GM12878 (cell line): Measurements from ENCODE around the gene CBFB. TPM values are rescaled to one million over a fixed set of nuclear protein-coding genes. Genes with fewer than 3 reads are reported as not detected.

Experiments
- ATAC-seq: fragments of 200-7000 bp; cut with Tn5 transposase; 3 replicates; pipeline ENCODE4 v1.9.1; 2020; ENCODE audit warnings: mild to moderate bottlenecking, moderate library complexity
- BruUV-seq: library from RNA; stranded (reverse); fragments of 400-500 nt; replicated peaks from 2 replicates; lab custom pipeline; 2021; lab: Mats Ljungman, UMichigan
- CTCF ChIA-PET: fragments of 300-600 bp; sonication (Branson Sonifier 250); formaldehyde crosslinking; extraction: SDS; loops from one replicate; lab custom pipeline; 2021; ENCODE audit warnings: inconsistent platforms; lab: Yijun Ruan, JAX
- POLR2A ChIA-PET: fragments of 350-600 bp; formaldehyde crosslinking; extraction: SDS; loops from one replicate; lab custom pipeline; 2021; ENCODE audit warnings: inconsistent platforms; lab: Charles Lee
- RAD21 ChIA-PET: fragments of 300-600 bp; sonication (Branson Sonifier 250); formaldehyde crosslinking; loops from one replicate; lab custom pipeline; 2023; ENCODE audit warnings: antibody characterized with exemption; ENCODE audit not compliant: unreplicated experiment; lab: Charles Lee
- SMC1A ChIA-PET: fragments of 300-600 bp; sonication (Branson Sonifier 250); formaldehyde crosslinking; loops from one replicate; lab custom pipeline; 2023; ENCODE audit not compliant: unreplicated experiment, uncharacterized antibody; lab: Charles Lee
- DNase-seq: peaks from one replicate; pipeline ENCODE4 v3.0.0-alpha.2; 2011; ENCODE audit warnings: low read depth, low spot score
- FAIRE-seq: peaks from 3 replicates; lab custom pipeline; 2011; peaks lifted over from hg19 to GRCh38; lab: Jason Lieb, UNC
- H2AFZ ChIP-seq: 2 replicates; pipeline ENCODE4 v1.6.0; 2011; ENCODE audit warnings: low read depth, low read length, control low read depth; ENCODE audit not compliant: control insufficient read depth
- H3K27ac ChIP-seq: 2 replicates; pipeline ENCODE4 v1.5.1; 2011; ENCODE audit warnings: control low read depth; ENCODE audit not compliant: control insufficient read depth, insufficient read depth
- H3K27me3 ChIP-seq, 2 experiments: replicated peaks in 1 of 2; 2 replicates each; pipeline versions ENCODE4 v1.6.0 to v1.6.1; 2011; ENCODE audit warnings: low read length in 1 of 2; ENCODE audit not compliant: control insufficient read depth in 2 of 2, insufficient read depth in 2 of 2
- H3K36me3 ChIP-seq, 2 experiments: 2 replicates each; pipeline ENCODE4 v1.5.1; 2011; ENCODE audit warnings: low read length in 1 of 2; ENCODE audit not compliant: control insufficient read depth in 2 of 2, insufficient read depth in 2 of 2
- H3K4me1 ChIP-seq: 2 replicates; pipeline ENCODE4 v1.6.1; 2011; ENCODE audit warnings: mild to moderate bottlenecking, low read length, moderate library complexity, mixed read lengths; ENCODE audit not compliant: control insufficient read depth, insufficient read depth
- H3K4me2 ChIP-seq: 2 replicates; pipeline ENCODE4 v1.6.0; 2011; ENCODE audit warnings: control low read depth; ENCODE audit not compliant: control insufficient read depth, insufficient read depth
- H3K4me3 ChIP-seq: fragments of 200-600 bp; sonication (generic); 2 replicates; pipeline ENCODE4 v1.5.1; 2016
- H3K79me2 ChIP-seq: 2 replicates; pipeline ENCODE4 v1.6.0; 2011; ENCODE audit warnings: low read length; ENCODE audit not compliant: control insufficient read depth, insufficient read depth
- H3K9ac ChIP-seq: 2 replicates; pipeline ENCODE4 v1.8.0; 2011; ENCODE audit warnings: low read length, control low read depth, mixed read lengths; ENCODE audit not compliant: control insufficient read depth, insufficient read depth
- H3K9me3 ChIP-seq: replicated peaks from 3 replicates; pipeline ENCODE4 v1.5.1; 2011; ENCODE audit warnings: mild to moderate bottlenecking, low read length; ENCODE audit not compliant: control insufficient read depth, insufficient read depth
- H4K20me1 ChIP-seq: 2 replicates; pipeline ENCODE4 v1.6.0; 2011; ENCODE audit not compliant: control insufficient read depth, insufficient read depth
- BACH1 ChIP-seq: fragments of 450-650 bp; IDR thresholded peaks from 2 replicates; pipeline ENCODE4 v1.6.1; 2017; ENCODE audit warnings: mild to moderate bottlenecking, borderline replicate concordance
- E2F8 ChIP-seq: fragments of 450-650 bp; IDR thresholded peaks from 2 replicates; pipeline ENCODE4 v1.6.1; 2018; ENCODE audit warnings: mild to moderate bottlenecking, low read depth, moderate library complexity; ENCODE audit not compliant: partially characterized antibody
- EGR1 ChIP-seq, 2 experiments: IDR thresholded peaks; 1 replicate in 1 of 2; 2 replicates in 1 of 2; pipeline ENCODE4 v1.6.1; 2011 to 2012; ENCODE audit warnings: low read depth in 2 of 2, low read length in 2 of 2, borderline replicate concordance in 1 of 2, mild to moderate bottlenecking in 1 of 2, moderate library complexity in 1 of 2
- MYB ChIP-seq: fragments of 150-350 bp; IDR thresholded peaks from 2 replicates; pipeline ENCODE4 v1.6.1; 2014; ENCODE audit warnings: mild to moderate bottlenecking, low read depth, low read length, borderline replicate concordance
- NFYB ChIP-seq: IDR thresholded peaks from 2 replicates; pipeline ENCODE4 v1.6.1; 2011; ENCODE audit warnings: low read depth, mild to moderate bottlenecking, low read length, improper control_type of control experiment, moderate library complexity; ENCODE audit not compliant: insufficient read depth
- PML ChIP-seq: IDR thresholded peaks from 2 replicates; pipeline ENCODE4 v1.6.1; 2012; ENCODE audit warnings: low read length, inconsistent platforms
- ZNF207 ChIP-seq: fragments of 450-650 bp; IDR thresholded peaks from 2 replicates; pipeline ENCODE4 v1.6.1; 2014; ENCODE audit warnings: antibody characterized with exemption, mild to moderate bottlenecking, borderline replicate concordance
- ZNF24 ChIP-seq: fragments of 450-650 bp; IDR thresholded peaks from 2 replicates; pipeline ENCODE4 v1.6.1; 2017; ENCODE audit warnings: antibody characterized with exemption, mild to moderate bottlenecking
- WGBS: methylation state at CpG from one replicate; pipeline ENCODE4 v1.1.6; 2016; ENCODE audit warnings: low lambda C conversion rate; ENCODE audit not compliant: insufficient replicate concordance, insufficient coverage; ENCODE audit errors: missing lambda C conversion rate; 5-methylcytosine and 5-hydroxymethylcytosine counted together
- in situ Hi-C: fragments of 300-500 bp; cut with MboI; formaldehyde crosslinking; loops from 9 replicates; pipeline ENCODE4 v1.14.3; 2018; ENCODE audit warnings: mixed read lengths
- intact Hi-C: fragments of 100-400 bp; cut with micrococcal nuclease; formaldehyde crosslinking; loops from one replicate; pipeline ENCODE4 v1.14.2; 2022; ENCODE audit not compliant: unreplicated experiment
- polyA plus RNA-seq, 11 experiments: library from polyadenylated mRNA; depleted of rRNA in 4 of 11; unstranded in 6 of 11; stranded (reverse) in 5 of 11; fragments of >200 nt; fragmentation: Nextera tagmentation in 4 of 11; fragmentation: Illumina TruSeq in 1 of 11; extraction: Ambion mirVana in 4 of 11; extraction: Trizol in 1 of 11; gene quantifications; 1 replicate in 1 of 11; 2 replicates in 10 of 11; pipeline versions ENCODE4 v1.2.1 to v1.2.3, GENCODE V29; 2011 to 2016; ENCODE audit warnings: inconsistent platforms in 2 of 11, missing spikeins in 2 of 11, low read depth in 1 of 11
- total RNA-seq, 4 experiments: library from RNA; depleted of rRNA in 3 of 4; stranded (reverse); fragments of >200 nt in 3 of 4; fragmentation: Illumina TruSeq in 1 of 4; extraction: Trizol in 1 of 4; gene quantifications; 2 replicates each; pipeline versions ENCODE4 v1.2.1 to v1.2.3, GENCODE V29; 2013 to 2021
- TF ChIP-seq, protein P1 (sequence below): fragments of 450-650 bp; IDR thresholded peaks from 2 replicates; pipeline ENCODE4 v1.6.1; 2014; ENCODE audit warnings: mild to moderate bottlenecking
- TF ChIP-seq, protein P2 (sequence below): fragments of 450-650 bp; IDR thresholded peaks from 2 replicates; pipeline ENCODE4 v1.6.1; 2016; ENCODE audit warnings: mild to moderate bottlenecking, moderate library complexity, borderline replicate concordance
- TF ChIP-seq, protein P3 (sequence below): fragments of 450-650 bp; IDR thresholded peaks from 2 replicates; pipeline ENCODE4 v1.6.1; 2017; ENCODE audit warnings: mild to moderate bottlenecking, moderate library complexity

CBFB gene
- total and polyA plus RNA-seq, 10 of the 15 experiments (the other 5 are each of a cell fraction or from before 2014, with no cell fraction given), result 25.3 to 83.8 (median 65.7) TPM

DNA sequence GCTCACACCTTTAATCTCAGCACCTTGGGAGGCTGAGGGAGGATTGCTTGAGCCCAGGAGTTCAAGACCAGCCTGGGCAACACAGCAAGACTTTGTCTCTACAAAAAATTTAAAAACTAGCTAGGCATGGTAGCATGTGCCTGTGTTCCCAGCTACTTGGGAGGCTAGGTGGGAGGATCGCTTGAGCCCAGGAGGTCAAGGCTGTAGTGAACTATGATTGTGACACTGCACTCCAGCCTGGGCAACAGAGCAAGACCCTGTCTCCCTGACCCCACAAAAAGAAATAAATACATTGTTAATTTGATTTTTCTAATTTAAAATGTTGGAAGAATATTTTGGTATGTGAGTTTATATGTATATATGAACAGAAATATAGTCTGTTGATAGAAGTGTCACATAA, 58.3 kb downstream of the CBFB start:
- Histone ChIP-seq H3K79me2 (peaks cover 3% of the 10 kb centered on the region), H3K9ac (no peak overlapping the region), H2AFZ (no peak overlapping the region), H3K36me3 (peaks cover 3 to 4% of the 10 kb centered on the region in 2 experiments; a peak in 3 of 4 replicates), H3K4me2 (no peak overlapping the region), H3K27ac (no peak overlapping the region), H3K4me3 (no peak overlapping the region), H3K27me3 (no peaks in the 10 kb centered on the region), H4K20me1 (no peaks in the 10 kb centered on the region), H3K9me3 (no peaks in the 10 kb centered on the region), H3K4me1 (peaks cover 28% of the 10 kb centered on the region)
- ChIA-PET RAD21 (interaction anchor here (1.3 kb wide), 1 partner anchor 69 kb away, joined by 3 read pairs; no protein-coding TSS in a partner anchor), POLR2A (interaction anchor here (1.0 to 1.3 kb wide), 3 partner anchors 46 to 59 kb away, joined by 3 to 4 read pairs (median 3); no protein-coding TSS in a partner anchor), CTCF (interaction anchor here (1.8 to 2.6 kb wide), 3 partner anchors 8 to 69 kb away, joined by 7 to 11 read pairs (median 7); no protein-coding TSS in a partner anchor), SMC1A (interaction anchor here (0.8 to 1.7 kb wide), 5 partner anchors 13 to 59 kb away, joined by 3 to 6 read pairs (median 3); no protein-coding TSS in a partner anchor)
- BruUV-seq, result no TSS peak
- no peak for ATAC-seq
- in situ Hi-C loops (no loop called here), intact Hi-C loops (no loop called here)
- no peak for FAIRE-seq
- DNase-seq, result no peak
- WGBS, result 97% methylated on average over 1 of the region's 1 CpG
- TF ChIP-seq, protein P1, sequence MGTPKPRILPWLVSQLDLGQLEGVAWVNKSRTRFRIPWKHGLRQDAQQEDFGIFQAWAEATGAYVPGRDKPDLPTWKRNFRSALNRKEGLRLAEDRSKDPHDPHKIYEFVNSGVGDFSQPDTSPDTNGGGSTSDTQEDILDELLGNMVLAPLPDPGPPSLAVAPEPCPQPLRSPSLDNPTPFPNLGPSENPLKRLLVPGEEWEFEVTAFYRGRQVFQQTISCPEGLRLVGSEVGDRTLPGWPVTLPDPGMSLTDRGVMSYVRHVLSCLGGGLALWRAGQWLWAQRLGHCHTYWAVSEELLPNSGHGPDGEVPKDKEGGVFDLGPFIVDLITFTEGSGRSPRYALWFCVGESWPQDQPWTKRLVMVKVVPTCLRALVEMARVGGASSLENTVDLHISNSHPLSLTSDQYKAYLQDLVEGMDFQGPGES, result no peak
- TF ChIP-seq ZNF24 (no peak), PML (no peak), BACH1 (no peak), E2F8 (no peak), NFYB (no peak), MYB (no peak), ZNF207 (no peak), EGR1 (IDR thresholded peaks at IDR 0.05; ENCODE audit: borderline replicate concordance in 1 of 2, low read depth in 2 of 2, low read length in 2 of 2) (no peak)
- TF ChIP-seq, protein P2, sequence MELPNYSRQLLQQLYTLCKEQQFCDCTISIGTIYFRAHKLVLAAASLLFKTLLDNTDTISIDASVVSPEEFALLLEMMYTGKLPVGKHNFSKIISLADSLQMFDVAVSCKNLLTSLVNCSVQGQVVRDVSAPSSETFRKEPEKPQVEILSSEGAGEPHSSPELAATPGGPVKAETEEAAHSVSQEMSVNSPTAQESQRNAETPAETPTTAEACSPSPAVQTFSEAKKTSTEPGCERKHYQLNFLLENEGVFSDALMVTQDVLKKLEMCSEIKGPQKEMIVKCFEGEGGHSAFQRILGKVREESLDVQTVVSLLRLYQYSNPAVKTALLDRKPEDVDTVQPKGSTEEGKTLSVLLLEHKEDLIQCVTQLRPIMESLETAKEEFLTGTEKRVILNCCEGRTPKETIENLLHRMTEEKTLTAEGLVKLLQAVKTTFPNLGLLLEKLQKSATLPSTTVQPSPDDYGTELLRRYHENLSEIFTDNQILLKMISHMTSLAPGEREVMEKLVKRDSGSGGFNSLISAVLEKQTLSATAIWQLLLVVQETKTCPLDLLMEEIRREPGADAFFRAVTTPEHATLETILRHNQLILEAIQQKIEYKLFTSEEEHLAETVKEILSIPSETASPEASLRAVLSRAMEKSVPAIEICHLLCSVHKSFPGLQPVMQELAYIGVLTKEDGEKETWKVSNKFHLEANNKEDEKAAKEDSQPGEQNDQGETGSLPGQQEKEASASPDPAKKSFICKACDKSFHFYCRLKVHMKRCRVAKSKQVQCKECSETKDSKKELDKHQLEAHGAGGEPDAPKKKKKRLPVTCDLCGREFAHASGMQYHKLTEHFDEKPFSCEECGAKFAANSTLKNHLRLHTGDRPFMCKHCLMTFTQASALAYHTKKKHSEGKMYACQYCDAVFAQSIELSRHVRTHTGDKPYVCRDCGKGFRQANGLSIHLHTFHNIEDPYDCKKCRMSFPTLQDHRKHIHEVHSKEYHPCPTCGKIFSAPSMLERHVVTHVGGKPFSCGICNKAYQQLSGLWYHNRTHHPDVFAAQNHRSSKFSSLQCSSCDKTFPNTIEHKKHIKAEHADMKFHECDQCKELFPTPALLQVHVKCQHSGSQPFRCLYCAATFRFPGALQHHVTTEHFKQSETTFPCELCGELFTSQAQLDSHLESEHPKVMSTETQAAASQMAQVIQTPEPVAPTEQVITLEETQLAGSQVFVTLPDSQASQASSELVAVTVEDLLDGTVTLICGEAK, result no peak
- TF ChIP-seq, protein P3, sequence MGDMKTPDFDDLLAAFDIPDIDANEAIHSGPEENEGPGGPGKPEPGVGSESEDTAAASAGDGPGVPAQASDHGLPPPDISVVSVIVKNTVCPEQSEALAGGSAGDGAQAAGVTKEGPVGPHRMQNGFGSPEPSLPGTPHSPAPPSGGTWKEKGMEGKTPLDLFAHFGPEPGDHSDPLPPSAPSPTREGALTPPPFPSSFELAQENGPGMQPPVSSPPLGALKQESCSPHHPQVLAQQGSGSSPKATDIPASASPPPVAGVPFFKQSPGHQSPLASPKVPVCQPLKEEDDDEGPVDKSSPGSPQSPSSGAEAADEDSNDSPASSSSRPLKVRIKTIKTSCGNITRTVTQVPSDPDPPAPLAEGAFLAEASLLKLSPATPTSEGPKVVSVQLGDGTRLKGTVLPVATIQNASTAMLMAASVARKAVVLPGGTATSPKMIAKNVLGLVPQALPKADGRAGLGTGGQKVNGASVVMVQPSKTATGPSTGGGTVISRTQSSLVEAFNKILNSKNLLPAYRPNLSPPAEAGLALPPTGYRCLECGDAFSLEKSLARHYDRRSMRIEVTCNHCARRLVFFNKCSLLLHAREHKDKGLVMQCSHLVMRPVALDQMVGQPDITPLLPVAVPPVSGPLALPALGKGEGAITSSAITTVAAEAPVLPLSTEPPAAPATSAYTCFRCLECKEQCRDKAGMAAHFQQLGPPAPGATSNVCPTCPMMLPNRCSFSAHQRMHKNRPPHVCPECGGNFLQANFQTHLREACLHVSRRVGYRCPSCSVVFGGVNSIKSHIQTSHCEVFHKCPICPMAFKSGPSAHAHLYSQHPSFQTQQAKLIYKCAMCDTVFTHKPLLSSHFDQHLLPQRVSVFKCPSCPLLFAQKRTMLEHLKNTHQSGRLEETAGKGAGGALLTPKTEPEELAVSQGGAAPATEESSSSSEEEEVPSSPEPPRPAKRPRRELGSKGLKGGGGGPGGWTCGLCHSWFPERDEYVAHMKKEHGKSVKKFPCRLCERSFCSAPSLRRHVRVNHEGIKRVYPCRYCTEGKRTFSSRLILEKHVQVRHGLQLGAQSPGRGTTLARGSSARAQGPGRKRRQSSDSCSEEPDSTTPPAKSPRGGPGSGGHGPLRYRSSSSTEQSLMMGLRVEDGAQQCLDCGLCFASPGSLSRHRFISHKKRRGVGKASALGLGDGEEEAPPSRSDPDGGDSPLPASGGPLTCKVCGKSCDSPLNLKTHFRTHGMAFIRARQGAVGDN, result no peak
